HepG2 (cell line): Measurements from ENCODE around the gene C14orf93.

Experiments
- AGO1 ChIP-seq: fragments of 200-400 bp; formaldehyde crosslinking; IDR thresholded peaks from 2 replicates; pipeline ENCODE4 v1.6.1; 2017; ENCODE audit warnings: mild to moderate bottlenecking, low read depth, low read length, moderate library complexity; ENCODE audit not compliant: poor library complexity, severe bottlenecking
- BRCA1 ChIP-seq: sonication (generic); formaldehyde crosslinking; IDR thresholded peaks from 2 replicates; pipeline ENCODE4 v1.4.0; 2020; ENCODE audit warnings: missing genetic modification reagents
- GMEB2 ChIP-seq: IDR thresholded peaks from 2 replicates; pipeline ENCODE4 v1.6.1; 2016; ENCODE audit warnings: missing biosample characterization, missing genetic modification reagents, low read depth
- MEF2D ChIP-seq: sonication (generic); formaldehyde crosslinking; IDR thresholded peaks from 2 replicates; pipeline ENCODE4 v1.5.1; 2020; ENCODE audit warnings: mild to moderate bottlenecking, missing genetic modification reagents
- NR1H2 ChIP-seq: sonication (generic); formaldehyde crosslinking; IDR thresholded peaks from 2 replicates; pipeline ENCODE4 v1.8.1; 2022; ENCODE audit warnings: low read depth, missing genetic modification reagents, borderline replicate concordance
- POLR2A ChIP-seq, 2 experiments: IDR thresholded peaks; 2 replicates each; pipeline ENCODE4 v1.6.1; 2011; ENCODE audit warnings: low read depth in 2 of 2, low read length in 2 of 2, mild to moderate bottlenecking in 1 of 2, moderate library complexity in 1 of 2; ENCODE audit not compliant: insufficient read depth in 1 of 2
- POLR2AphosphoS5 ChIP-seq: IDR thresholded peaks from 2 replicates; pipeline ENCODE4 v1.6.1; 2012; ENCODE audit warnings: low read depth, low read length
- ZKSCAN1 ChIP-seq: fragments of 150-350 bp; IDR thresholded peaks from 2 replicates; pipeline ENCODE4 v1.6.1; 2014; ENCODE audit warnings: low read length
- ZNF282 ChIP-seq: fragments of 450-650 bp; IDR thresholded peaks from 2 replicates; pipeline ENCODE4 v1.6.1; 2018; ENCODE audit not compliant: partially characterized antibody
- TF ChIP-seq, protein P1 (sequence below), 2 experiments: sonication (generic) in 1 of 2; formaldehyde crosslinking in 1 of 2; IDR thresholded peaks; 2 replicates each; pipeline versions ENCODE4 v1.4.0 to v1.6.1; 2018 to 2020; ENCODE audit warnings: missing genetic modification reagents in 2 of 2, borderline replicate concordance in 1 of 2, low read depth in 1 of 2, mild to moderate bottlenecking in 1 of 2, missing biosample characterization in 1 of 2

DNA sequence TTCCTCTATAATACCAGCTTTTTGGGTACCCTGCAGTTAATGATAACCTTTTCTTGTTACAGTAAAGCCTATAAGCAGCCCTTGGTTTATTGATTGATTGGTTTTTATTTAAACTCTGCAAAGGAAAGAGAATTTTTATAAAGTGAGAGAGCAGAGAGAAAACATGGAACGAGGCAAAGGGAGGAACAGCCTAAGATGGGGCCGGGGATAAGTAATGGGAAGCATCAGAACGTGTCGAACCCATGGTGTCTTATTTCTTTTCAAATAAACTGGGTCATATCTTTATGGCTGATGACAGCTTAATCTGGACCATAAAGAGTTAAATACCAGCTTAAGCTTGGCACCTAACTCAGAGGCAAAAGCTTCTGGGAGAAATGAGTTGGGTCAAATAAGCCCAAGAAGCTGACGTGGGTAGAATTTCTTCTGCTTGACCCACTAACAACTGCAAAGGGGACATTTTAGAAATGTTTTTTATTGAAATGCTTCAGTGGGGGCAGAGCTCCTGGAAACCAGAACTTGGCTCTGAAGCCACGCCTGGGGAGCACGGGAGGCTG is 12.0 kb upstream of the C14orf93 start:
- TF ChIP-seq ZNF282, result no peak
- no peak for TF ChIP-seq MEF2D (CRISPR knock-in tag)
- TF ChIP-seq, protein P1, sequence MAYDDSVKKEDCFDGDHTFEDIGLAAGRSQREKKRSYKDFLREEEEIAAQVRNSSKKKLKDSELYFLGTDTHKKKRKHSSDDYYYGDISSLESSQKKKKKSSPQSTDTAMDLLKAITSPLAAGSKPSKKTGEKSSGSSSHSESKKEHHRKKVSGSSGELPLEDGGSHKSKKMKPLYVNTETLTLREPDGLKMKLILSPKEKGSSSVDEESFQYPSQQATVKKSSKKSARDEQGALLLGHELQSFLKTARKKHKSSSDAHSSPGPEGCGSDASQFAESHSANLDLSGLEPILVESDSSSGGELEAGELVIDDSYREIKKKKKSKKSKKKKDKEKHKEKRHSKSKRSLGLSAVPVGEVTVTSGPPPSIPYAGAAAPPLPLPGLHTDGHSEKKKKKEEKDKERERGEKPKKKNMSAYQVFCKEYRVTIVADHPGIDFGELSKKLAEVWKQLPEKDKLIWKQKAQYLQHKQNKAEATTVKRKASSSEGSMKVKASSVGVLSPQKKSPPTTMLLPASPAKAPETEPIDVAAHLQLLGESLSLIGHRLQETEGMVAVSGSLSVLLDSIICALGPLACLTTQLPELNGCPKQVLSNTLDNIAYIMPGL (CRISPR knock-in tag; IDR thresholded peaks at IDR 0.05; ENCODE audit: borderline replicate concordance in 1 of 2, low read depth in 1 of 2), result no peak
- TF ChIP-seq NR1H2 (CRISPR knock-in tag), result no peak
- 0 out of 2 replicates have a peak, but pooled peaks have one; percentile 30 for TF ChIP-seq POLR2AphosphoS5
- no peak for TF ChIP-seq ZKSCAN1
- TF ChIP-seq POLR2A (IDR thresholded peaks at IDR 0.05; ENCODE audit: insufficient read depth in 1 of 2, low read depth in 2 of 2, low read length in 2 of 2), result no peak
- no peak for TF ChIP-seq GMEB2
- no peak for TF ChIP-seq AGO1
- TF ChIP-seq BRCA1, result no peak
